GM23248 (cell line): Measurements from ENCODE around the gene IRX2. TPM values are rescaled to one million over a fixed set of nuclear protein-coding genes. Genes with fewer than 3 reads are reported as not detected.

ENCODE experiments used
- DNase-seq: peaks from one replicate; pipeline ENCODE4 v3.0.0-alpha.2; 2015
- H2AFZ ChIP-seq: fragments of 200-600 bp; sonication (generic); 2 replicates; pipeline ENCODE4 v1.6.1; 2016; ENCODE audit warnings: antibody characterized with exemption
- H3F3A ChIP-seq: fragments of 200-600 bp; sonication (generic); 2 replicates; pipeline ENCODE4 v1.6.1; 2016; ENCODE audit warnings: mild to moderate bottlenecking, antibody characterized with exemption, mixed run types; ENCODE audit not compliant: insufficient read depth
- H3K27ac ChIP-seq: fragments of 200-600 bp; sonication (generic); 2 replicates; pipeline ENCODE4 v1.5.1; 2016; ENCODE audit warnings: mild to moderate bottlenecking
- H3K27me3 ChIP-seq: fragments of 200-600 bp; sonication (generic); replicated peaks from 2 replicates; pipeline ENCODE4 v1.6.1; 2016; ENCODE audit warnings: mild to moderate bottlenecking; ENCODE audit not compliant: insufficient read depth
- H3K36me3 ChIP-seq: fragments of 200-600 bp; sonication (generic); 2 replicates; pipeline ENCODE4 v1.6.1; 2016; ENCODE audit warnings: low read depth, mild to moderate bottlenecking
- H3K4me1 ChIP-seq: fragments of 200-600 bp; sonication (generic); 2 replicates; pipeline ENCODE4 v1.6.1; 2016; ENCODE audit warnings: mild to moderate bottlenecking; ENCODE audit not compliant: insufficient read depth
- H3K4me2 ChIP-seq: fragments of 200-600 bp; sonication (generic); one replicate; pipeline ENCODE4 v1.6.1; 2016; ENCODE audit warnings: mild to moderate bottlenecking; ENCODE audit not compliant: unreplicated experiment
- H3K4me3 ChIP-seq: fragments of 200-600 bp; sonication (generic); 2 replicates; pipeline ENCODE4 v1.5.1; 2016; ENCODE audit warnings: mild to moderate bottlenecking
- H3K79me2 ChIP-seq: fragments of 200-600 bp; sonication (generic); 2 replicates; pipeline ENCODE4 v1.6.1; 2016; ENCODE audit warnings: mild to moderate bottlenecking; ENCODE audit not compliant: insufficient read depth
- H3K9ac ChIP-seq: fragments of 200-600 bp; sonication (generic); 2 replicates; pipeline ENCODE4 v1.6.1; 2016; ENCODE audit warnings: mild to moderate bottlenecking
- H3K9me2 ChIP-seq: fragments of 200-600 bp; sonication (generic); 2 replicates; pipeline ENCODE4 v1.6.1; 2016; ENCODE audit warnings: mixed run types, mild to moderate bottlenecking, moderate library complexity; ENCODE audit not compliant: insufficient read depth
- H3K9me3 ChIP-seq: fragments of 200-600 bp; sonication (generic); one replicate; pipeline ENCODE4 v1.6.1; 2017; ENCODE audit warnings: low read depth
- H4K20me1 ChIP-seq: fragments of 200-600 bp; sonication (generic); 2 replicates; pipeline ENCODE4 v1.6.0; 2016; ENCODE audit not compliant: insufficient read depth
- EZH2 ChIP-seq: fragments of 200-600 bp; sonication (generic); IDR thresholded peaks from 2 replicates; pipeline ENCODE4 v1.6.1; 2018; ENCODE audit warnings: antibody characterized with exemption, mild to moderate bottlenecking; ENCODE audit not compliant: insufficient read depth, poor library complexity, severe bottlenecking
- EZH2phosphoT487 ChIP-seq: fragments of 200-600 bp; sonication (generic); IDR thresholded peaks from 2 replicates; pipeline ENCODE4 v1.6.1; 2018; ENCODE audit warnings: antibody characterized with exemption, moderate library complexity, mild to moderate bottlenecking, low read depth; ENCODE audit not compliant: insufficient read depth
- WGBS, 2 experiments: methylation state at CpG; one replicate each; pipeline ENCODE4 v1.1.6; 2015 to 2017; ENCODE audit warnings: low lambda C conversion rate in 2 of 2, low coverage in 1 of 2; ENCODE audit errors: missing lambda C conversion rate in 2 of 2; 5-methylcytosine and 5-hydroxymethylcytosine counted together
- in situ Hi-C: fragments of 300-500 bp; cut with MboI; formaldehyde crosslinking; loops from 2 replicates; pipeline ENCODE4 v1.15.0; 2020
- polyA plus RNA-seq: library from polyadenylated mRNA; unstranded; fragments of >200 nt; fragmentation: Nextera tagmentation; extraction: Ambion mirVana; gene quantifications from 2 replicates; pipeline ENCODE4 v1.2.1, GENCODE V29; 2016
- total RNA-seq: library from RNA; depleted of rRNA; stranded (reverse); fragments of >200 nt; shearing (Covaris generic); gene quantifications from 2 replicates; pipeline ENCODE4 v1.2.3, GENCODE V29; 2014

IRX2 gene
- total and polyA plus RNA-seq, 2 experiments from 2014 or later, result 6.1 to 30.6 TPM

DNA sequence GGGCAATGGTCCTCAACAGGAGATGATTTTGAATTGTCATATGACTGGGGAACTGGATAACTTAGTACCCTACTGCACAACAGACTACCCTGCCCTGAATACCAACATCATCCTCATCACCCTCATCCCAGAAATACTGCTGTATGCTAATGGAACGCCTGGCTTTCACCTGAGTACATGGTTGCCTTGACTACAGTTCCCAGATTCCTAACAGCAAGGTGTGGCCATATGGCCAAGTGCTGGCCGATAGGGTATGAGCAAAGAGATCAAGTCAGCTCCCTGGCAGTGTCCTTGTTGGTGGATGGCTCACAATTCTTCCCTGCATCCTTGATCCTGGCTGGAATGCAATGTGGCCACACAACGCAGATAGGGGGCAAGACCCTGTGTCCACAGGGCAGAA, 31.2 kb upstream of the IRX2 start:
- Histone ChIP-seq H4K20me1 (no peaks in the 10 kb centered on the region), H3K4me2 (no peak overlapping the region), H3K9ac (no peak overlapping the region), H3K9me3 (no peaks in the 10 kb centered on the region), H3F3A (no peaks in the 10 kb centered on the region), H3K79me2 (no peaks in the 10 kb centered on the region), H3K27ac (no peak overlapping the region), H3K4me3 (no peak overlapping the region), H2AFZ (no peak overlapping the region), H3K36me3 (no peaks in the 10 kb centered on the region), H3K27me3 (no peaks in the 10 kb centered on the region), H3K4me1 (no peaks in the 10 kb centered on the region), H3K9me2 (no peaks in the 10 kb centered on the region)
- in situ Hi-C loops, result no loop called here
- 35 to 43% methylated on average over 3 of the region's 3 CpGs for WGBS, 2 experiments
- DNase-seq, result no peak
- TF ChIP-seq EZH2phosphoT487 (no peak), EZH2 (no peak)

GRCh38 chr5:2780421-2781171, 29.1 kb upstream of the IRX2 start:
- H3K36me3 ChIP-seq, result no peaks in the 10 kb centered on the region
- DNase-seq, result no peak
- H3K4me3 ChIP-seq, result no peak overlapping the region
- no peak overlapping the region for H3K27ac ChIP-seq
- H3K4me2 ChIP-seq, result no peak overlapping the region
- no peaks in the 10 kb centered on the region for H3K4me1 ChIP-seq
- H4K20me1 ChIP-seq, result no peaks in the 10 kb centered on the region
- H2AFZ ChIP-seq, result no peak overlapping the region
- H3K79me2 ChIP-seq, result no peaks in the 10 kb centered on the region
- no peaks in the 10 kb centered on the region for H3K9me3 ChIP-seq
- H3K27me3 ChIP-seq, result peaks cover 6% of the 10 kb centered on the region
- H3K9me2 ChIP-seq, result no peaks in the 10 kb centered on the region
- in situ Hi-C loops, result no loop called here
- 27 to 38% methylated on average over 11 of the region's 11 CpGs for WGBS, 2 experiments
- H3K9ac ChIP-seq, result no peak overlapping the region
- H3F3A ChIP-seq, result no peaks in the 10 kb centered on the region
- TF ChIP-seq EZH2phosphoT487 (no peak), EZH2 (no peak)

DNA sequence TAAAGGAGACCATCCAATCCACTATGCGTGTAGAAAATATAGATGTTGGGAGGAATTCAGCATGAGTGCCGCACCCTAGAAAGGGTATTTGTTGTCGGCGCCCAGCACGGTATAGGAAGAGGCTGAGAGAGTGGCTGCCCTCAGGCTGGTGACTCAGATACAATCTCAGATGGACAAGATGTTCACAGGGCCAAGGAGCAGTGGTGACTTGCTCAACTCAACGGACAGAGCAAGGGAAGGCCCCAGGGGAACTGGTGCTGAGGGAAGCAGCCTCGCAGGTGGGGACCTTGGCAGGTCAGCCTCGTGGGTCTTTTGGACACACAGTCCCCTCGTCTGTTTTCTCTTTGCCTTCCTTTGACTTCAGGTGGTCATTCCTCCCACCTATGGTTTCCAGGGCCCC, 28.0 kb upstream of the IRX2 start:
- Histone ChIP-seq H3K9me3 (no peaks in the 10 kb centered on the region), H3F3A (no peaks in the 10 kb centered on the region), H3K27ac (no peak overlapping the region), H3K36me3 (no peaks in the 10 kb centered on the region), H3K9me2 (no peaks in the 10 kb centered on the region), H3K4me3 (no peak overlapping the region), H3K4me2 (no peak overlapping the region), H2AFZ (no peak overlapping the region), H3K4me1 (no peaks in the 10 kb centered on the region), H3K27me3 (peaks cover 10% of the 10 kb centered on the region), H3K9ac (no peak overlapping the region), H4K20me1 (no peaks in the 10 kb centered on the region), H3K79me2 (no peaks in the 10 kb centered on the region)
- in situ Hi-C loops, result no loop called here
- TF ChIP-seq EZH2phosphoT487 (no peak), EZH2 (no peak)
- WGBS, 2 experiments, result 46 to 50% methylated on average over 8 to 9 of the region's 9 CpGs
- no peak for DNase-seq

- no peak for TF ChIP-seq EZH2
- TF ChIP-seq EZH2phosphoT487, result no peak
- DNase-seq, result no peak
- H3K27me3 ChIP-seq, result peaks cover 10% of the 10 kb centered on the region
- no peaks in the 10 kb centered on the region for H3K9me2 ChIP-seq
- H3K4me1 ChIP-seq, result no peaks in the 10 kb centered on the region
- no peaks in the 10 kb centered on the region for H3K79me2 ChIP-seq
- H2AFZ ChIP-seq, result no peak overlapping the region
- no peak overlapping the region for H3K9ac ChIP-seq
- H3K9me3 ChIP-seq, result no peaks in the 10 kb centered on the region
- H3K4me3 ChIP-seq, result no peak overlapping the region
- H3K36me3 ChIP-seq, result no peaks in the 10 kb centered on the region
- H3K4me2 ChIP-seq, result no peak overlapping the region
- H3F3A ChIP-seq, result no peaks in the 10 kb centered on the region
- no peaks in the 10 kb centered on the region for H4K20me1 ChIP-seq
- no peak overlapping the region for H3K27ac ChIP-seq
- in situ Hi-C loops, result no loop called here
- WGBS, 2 experiments, result 52 to 53% methylated on average over 20 of the region's 20 CpGs
Observed at GRCh38 chr5:2776337-2777302, 25.1 kb upstream of the IRX2 start.
